NCI-H1092 (cell line): Measurements from ENCODE around the gene LYPD6.
A peak's percentile ranks its signal among the peaks of the same experiment; 100 is the strongest.
"Not testable (repeated sequence)": the region's sequence is repeated elsewhere in the genome, so short reads cannot be mapped to it uniquely, and the experiment has no call there.

Source experiments
- DNase-seq: peaks from one replicate; lab custom pipeline; 2025; lab: John Stamatoyannopoulos, UW

The LYPD6 gene, protein sequence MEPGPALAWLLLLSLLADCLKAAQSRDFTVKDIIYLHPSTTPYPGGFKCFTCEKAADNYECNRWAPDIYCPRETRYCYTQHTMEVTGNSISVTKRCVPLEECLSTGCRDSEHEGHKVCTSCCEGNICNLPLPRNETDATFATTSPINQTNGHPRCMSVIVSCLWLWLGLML

GRCh38 chr2:149330127-149331022, at the start of gene LYPD6:
LYPD6 (plus strand) TSS chr2:149330587; CDS start chr2:149437709, 107,122 bp downstream.
- peak; percentile 44 for DNase-seq

DNA sequence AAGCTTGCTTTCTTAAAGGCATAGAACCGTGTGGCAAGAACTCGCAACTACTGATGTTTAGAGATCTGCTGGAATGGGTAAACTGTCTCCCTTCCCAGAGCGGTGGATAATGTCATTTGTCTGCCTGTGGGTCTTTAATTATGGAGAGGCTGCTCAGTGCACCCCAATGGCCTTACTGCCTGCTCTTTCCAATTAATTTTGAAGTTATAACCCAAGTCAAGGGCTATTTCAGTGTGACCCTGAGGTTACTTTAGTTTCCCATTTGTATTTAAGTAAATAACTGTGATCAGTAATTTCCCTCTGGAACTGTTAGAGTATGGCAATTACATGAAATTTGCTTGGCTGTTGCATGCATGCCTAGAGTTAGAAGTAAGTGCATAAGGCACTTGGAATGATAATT, 48.9 kb upstream of the LYPD6 start:
- DNase-seq = no peak

- DNase-seq = no peak
These were observed 39.7 kb upstream of the LYPD6 start for GRCh38 chr2:149290662-149291061.

- DNase-seq = no peak
These were observed 38.5 kb upstream of the LYPD6 start for GRCh38 chr2:149291881-149292280.

- no peak for DNase-seq
These were observed 34.4 kb upstream of the LYPD6 start for GRCh38 chr2:149296031-149296430.

DNA sequence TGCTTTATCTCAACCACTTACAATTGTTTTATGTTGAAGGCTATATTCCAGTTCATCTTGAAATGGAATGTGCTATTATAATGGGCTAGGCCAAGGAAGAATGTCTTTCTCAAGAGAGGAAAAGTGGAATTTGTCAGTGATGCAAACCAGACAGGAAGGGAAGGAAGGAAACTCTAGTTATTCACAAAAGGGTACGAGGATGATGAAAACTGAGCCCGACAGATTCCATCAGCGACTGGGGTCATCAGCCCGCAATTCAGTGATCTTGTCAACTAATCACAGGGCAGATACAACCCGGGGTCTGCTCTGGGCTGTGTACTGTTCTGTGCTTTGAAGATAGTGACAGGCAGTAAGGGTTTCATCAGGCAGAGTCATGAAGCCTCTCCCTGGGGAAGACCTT, 23.4 kb upstream of the LYPD6 start:
- no peak for DNase-seq

DNA sequence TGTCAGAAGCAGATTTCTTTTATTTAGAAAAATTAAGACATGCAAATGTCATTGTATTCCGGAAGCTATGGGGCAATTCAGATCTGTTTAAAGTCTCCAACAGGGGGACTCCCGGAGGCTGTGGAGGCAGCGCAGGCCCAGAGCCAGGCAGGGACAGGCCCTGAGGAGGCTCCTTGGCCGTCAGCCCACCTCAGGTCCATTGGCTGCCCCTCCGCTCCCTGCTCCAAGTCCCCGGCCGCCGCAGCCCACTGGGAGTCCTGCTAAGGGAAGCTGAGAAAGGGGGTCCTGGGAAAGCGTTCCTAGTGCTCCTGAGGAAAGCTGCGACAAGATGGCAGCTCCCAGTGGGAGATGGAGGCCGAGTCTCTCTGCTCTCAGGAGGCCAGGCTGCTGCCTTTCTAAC, 20.0 kb upstream of the LYPD6 start:
- DNase-seq = no peak

GRCh38 chr2:149312039-149312438, 18.3 kb upstream of the LYPD6 start:
- no peak for DNase-seq

DNA sequence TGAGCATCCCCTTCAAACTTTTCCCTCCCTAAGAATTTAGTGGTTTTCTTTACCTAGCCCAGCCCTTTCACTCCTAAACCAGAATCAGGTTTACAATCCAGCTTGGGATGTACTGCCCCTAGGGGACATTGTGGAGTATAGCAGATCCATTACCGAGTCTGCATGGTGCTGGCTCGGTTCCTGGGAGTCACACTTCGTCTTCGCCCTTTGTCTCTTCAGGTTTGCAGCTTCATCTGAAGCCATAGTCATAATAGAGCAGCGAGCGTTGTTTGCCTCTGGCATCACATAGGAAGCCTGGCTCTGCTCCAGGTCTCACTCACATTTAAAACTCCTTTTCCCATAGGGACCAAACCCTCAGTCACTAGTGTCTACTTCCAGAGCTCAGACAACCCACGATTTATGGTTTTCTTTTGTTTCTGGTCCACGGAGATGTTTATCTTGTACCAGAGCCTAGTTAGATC, 16.8 kb upstream of the LYPD6 start:
- DNase-seq = peak; percentile 93

- DNase-seq = no peak
These were observed 15.7 kb upstream of the LYPD6 start for GRCh38 chr2:149314687-149315086.

GRCh38 chr2:149315461-149315860, 14.9 kb upstream of the LYPD6 start:
- DNase-seq = no peak

DNA sequence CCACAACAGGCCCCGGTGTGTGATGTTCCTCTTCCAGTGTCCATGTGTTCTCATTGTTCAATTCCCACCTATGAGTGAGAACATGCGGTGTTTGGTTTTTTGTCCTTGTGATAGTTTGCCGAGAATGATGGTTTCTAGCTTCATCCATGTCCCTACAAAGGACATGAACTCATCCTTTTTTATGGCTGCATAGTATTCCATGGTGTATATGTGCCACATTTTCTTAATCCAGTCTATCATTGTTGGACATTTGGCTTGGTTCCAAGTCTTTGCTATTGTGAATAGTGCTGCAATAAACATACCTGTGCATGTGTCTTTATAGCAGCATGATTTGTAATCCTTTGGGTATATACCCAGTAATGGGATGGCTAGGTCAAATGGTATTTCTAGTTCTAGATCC, 11.8 kb upstream of the LYPD6 start:
- not testable (repeated sequence) for DNase-seq

DNA sequence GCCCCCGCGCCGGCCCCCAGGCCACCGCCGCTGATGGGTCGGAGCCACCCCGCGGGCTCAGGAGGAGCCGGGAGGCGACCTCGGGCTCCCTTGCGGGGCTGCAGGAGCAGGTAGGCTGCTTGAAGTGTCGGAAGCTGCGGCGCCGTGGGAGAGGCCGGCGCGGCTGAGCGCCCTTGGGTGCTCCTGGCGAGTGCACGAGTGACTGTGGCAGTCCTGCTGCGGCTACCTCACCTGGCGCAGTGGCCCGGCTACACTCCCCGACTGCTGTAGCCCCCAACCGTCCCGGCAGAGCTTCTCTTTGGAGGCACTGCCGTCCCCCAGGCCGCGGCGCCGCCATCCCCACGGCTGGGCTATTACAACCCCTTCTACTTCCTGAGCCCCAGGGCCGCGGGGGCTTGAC, 10.0 kb upstream of the LYPD6 start:
- no peak for DNase-seq

DNA sequence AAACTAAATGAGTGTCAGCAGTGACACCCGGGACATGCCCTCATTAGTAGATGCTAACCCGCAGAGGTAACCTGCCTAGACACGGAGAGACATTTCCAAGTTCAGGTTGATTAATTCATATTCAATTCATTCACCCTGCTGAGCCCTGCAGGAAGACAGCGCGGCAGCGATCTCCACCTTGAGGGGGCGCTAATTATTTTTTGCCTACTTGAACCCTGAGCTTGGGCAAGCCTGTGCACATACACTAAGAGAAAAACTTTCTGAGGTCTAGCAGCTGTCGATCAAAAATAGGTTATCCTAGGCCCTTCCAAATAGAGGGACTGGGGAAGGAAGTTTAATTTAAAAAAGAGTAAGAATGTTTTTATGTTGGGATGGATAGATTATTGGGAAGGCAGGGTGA, 1.3 kb upstream of the LYPD6 start:
- DNase-seq = no peak

DNA sequence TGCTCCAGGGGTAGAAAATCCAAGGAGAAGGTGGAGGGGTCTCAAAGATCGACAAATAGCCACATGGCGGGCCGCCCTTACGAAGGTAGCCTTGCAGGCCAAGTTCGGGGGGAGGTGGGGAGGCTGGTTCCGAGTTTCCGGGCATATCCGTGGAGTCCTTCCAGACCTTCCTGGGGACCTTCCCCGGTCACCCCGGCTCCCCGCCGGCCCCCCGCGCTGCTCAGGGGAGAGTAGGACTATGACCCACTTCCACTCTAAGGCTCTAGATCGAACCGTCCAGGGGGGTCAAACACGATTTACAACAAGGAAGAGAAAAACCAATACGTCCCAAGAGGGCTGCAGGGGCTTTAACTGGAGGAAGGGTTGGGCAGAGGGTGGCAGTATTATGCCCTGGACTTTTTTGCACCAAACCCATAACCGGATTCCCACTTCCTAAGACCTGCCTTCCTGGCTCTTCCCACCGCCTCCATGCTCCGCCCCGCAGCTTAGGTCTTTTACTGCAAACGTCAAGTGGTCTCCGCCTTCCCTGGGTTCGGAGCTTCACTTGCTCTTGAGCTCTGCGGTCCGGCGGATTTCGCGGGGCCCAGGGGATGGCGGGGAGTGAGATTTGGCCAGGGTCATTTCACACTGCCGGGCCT, 779 bp upstream of the LYPD6 start:
- DNase-seq = peak; percentile 43

GRCh38 chr2:149331023-149331400, 625 bp downstream of the LYPD6 start:
- DNase-seq = no peak

GRCh38 chr2:149332364-149332763, 2.0 kb downstream of the LYPD6 start:
- no peak for DNase-seq

DNA sequence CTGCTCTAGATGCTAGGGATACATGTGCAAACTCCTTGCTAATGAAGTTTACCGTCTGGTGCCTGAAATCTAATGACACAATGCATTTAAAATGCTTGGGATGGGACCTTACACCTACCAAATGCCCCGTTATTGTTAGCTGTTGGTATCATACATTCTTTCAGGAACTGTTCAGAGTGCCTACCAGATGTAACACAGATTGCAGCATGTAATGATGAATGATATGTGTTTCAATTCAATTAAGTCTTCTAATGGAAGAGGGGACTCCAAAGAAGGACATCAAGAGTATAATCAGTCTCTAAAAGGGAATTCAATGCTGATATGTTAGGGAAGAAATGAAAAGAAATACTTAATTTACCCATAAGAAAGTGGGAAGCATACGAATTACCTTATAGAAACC, 3.2 kb downstream of the LYPD6 start:
- DNase-seq = no peak

DNA sequence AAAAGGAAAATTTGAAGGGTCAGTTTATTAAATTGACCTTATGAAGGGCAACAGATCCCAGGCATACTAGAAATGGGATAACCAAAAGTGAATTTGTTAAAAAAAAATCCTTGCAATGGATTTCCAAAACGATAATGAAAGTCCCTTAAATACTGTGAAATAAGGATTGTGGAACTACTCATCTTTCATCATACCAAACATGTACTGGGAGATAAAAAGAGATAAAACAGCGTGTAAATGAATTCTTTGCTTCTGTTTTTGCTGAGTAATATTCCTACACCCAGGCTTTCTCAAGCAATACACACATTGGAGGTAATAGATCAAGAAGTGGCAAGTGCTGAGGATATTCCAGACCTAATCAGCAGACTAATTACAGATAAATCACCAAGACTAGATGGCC, 3.8 kb downstream of the LYPD6 start:
- DNase-seq = no peak

- no peak for DNase-seq
These were observed 8.9 kb downstream of the LYPD6 start for GRCh38 chr2:149339324-149339723.

DNA sequence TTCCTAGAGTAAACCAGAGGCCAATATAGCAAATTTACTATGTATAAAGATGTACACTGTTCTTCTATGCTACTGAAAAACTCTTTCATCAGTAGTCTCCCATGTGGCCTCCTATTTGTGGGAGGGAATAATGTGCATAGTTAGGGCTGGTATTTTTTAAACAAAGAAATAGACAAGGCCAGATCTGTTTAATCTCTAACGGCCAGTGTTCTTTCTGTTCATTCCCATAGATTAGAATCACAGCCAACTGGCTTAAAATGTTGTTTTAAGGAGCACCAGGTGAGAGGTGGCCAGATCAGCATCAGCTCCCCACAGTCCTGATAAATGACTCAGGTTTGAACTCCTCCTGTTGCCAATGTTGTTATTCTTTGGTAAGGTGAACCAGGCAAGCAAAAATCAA, 12.1 kb downstream of the LYPD6 start:
- no peak for DNase-seq

DNA sequence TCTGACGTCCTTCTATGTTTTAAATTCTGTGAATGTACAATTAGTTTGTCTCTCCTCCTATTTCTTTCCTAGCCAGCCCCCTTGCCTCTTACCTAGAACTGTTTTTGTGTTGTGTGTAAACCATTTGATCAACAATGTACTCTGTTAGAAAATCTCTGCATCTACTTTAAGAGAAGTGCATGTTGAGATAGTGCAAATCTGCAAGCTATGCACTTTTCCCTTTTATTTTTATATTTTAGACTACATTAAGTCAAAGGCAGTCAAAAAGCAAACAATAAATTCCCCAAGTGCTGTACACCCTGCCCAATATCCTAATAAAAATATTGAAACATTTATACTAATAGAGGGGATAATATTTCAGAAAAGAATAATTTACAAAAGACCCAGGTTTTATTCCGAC, 13.7 kb downstream of the LYPD6 start:
- DNase-seq = no peak

DNA sequence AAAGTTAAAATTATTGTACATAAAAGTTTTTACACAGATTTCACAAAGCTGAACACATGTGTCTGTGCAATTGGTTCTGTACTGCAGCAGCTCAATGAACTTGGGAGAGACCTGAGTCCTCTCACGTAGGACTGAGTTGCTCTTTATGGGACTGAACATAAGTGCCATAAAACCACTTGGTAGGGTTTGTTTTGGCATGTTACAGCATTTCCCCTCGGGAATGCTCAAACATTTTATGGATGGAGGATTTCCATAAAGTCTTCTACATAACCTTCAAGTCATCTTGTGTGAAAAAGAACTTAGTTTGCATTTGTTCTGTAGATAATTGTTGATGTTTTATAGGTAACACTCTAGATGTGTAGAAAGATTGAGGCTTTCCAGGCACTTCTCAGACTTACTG, 15.9 kb downstream of the LYPD6 start:
- DNase-seq = no peak
